Fibroblast of skin of left quadriceps (primary cell): ENCODE measurements around the gene L1CAM.
A peak's percentile ranks its signal among the peaks of the same experiment; 100 is the strongest.

Source experiments
- DNase-seq, 2 experiments: peaks; one replicate each; pipeline ENCODE4 v3.0.0-alpha.2; 2013; ENCODE audit warnings: low read depth in 2 of 2

L1CAM gene

GRCh38 chrX:153902385-153902784, 16.4 kb upstream of the L1CAM start:
- DNase-seq = no peak

DNA sequence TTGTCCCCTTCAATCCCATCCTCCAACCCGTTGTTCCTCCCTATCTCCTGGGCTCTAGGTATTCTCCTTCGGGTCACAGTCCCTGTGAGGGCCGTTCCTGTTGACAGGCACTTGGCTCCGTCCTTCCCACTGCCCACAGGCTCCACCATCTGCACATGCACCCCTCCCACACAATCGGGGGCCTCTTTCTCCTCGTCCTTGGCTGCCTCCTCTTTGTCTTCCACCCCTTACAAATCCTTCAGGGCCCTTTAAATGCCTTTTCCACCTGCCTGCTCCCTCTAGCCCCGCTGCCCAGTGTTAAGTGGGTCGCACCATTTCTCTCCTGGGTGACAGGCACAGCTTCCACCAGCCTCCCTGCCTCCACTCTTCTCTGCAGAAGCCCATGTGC, 15.8 kb upstream of the L1CAM start:
- DNase-seq = no peak

- DNase-seq = peak; percentile 62 to 63
Observed at GRCh38 chrX:153900831-153901752, 15.1 kb upstream of the L1CAM start.

DNA sequence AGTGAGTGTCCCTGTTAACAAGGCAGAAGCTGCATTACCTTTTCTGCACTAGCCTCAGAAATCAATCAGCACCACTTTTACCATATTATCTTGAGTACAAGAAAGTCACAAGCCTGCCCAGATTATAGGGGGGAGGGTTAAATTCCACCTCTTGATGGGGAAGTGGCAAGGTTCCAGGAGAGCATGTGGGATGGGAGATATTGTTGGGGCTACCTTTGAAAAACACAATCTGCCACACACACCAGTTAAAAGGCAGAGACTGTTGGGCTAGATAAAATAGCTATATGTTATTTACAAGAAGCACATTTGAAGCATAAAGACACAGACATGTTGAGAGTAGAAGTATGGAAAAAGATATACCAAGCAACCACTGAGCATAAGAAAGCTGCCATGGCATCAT, 11.9 kb upstream of the L1CAM start:
- no peak for DNase-seq

DNA sequence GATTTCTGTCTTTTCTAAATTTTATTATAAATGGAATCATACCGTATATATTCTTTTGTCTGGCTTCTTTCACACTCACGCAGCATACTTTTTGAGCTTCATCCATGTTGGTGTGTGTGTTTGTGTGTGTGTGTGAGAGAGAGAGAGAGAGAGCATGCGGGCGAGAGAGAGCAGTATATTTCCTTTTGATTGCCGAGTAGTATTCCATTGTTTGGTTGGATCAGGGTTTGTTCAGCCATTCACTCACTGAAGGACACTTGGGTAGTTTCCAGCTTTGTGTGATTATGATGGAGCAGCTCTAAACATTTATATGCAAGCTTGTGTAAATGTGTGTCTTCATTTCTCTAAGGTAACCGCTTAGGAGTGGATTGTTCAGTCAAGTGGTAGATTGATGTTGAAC, 3.1 kb upstream of the L1CAM start:
- DNase-seq = no peak

DNA sequence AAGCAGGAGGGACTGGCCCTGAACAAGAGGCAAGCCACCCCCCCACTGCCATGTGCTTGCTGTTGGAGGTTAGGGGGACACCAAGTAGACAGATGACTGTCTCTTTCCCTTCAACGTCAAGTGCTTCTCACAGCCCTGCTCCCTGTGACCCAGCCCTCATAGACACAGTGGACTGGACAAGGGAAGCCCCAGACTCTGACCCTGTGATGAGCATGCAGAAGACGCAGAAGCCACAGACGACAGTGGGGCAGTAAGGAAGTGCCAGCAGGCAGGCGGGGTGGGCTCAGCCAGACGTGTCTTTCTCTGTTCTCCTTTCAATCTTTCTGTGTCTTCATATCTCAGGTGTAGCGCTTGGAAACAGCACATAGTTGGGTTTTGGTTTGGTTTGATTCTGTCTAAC, 2.4 kb upstream of the L1CAM start:
- no peak for DNase-seq

GRCh38 chrX:153887385-153887784, 1.4 kb upstream of the L1CAM start:
- no peak for DNase-seq

DNA sequence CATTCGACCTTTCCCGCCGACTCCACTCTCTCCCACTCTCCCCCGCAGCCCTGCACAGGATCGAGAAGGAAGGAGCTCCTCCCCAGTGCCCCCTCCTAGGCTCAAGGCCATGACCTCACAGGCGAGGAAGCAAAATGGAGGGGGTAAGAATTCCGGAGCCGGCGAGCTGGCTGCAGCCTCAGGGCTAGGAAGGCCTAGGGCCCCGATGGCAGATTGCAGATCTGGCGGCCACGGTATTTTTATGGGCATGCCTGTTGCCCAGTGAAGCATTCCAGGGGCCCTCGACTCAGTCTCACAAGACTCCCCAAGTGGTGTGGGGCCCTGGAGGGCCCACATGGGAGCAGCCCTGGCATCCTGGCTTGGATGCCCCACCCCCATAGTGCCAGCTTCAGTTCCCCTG, 942 bp upstream of the L1CAM start:
- DNase-seq = no peak

GRCh38 chrX:153885208-153885787, 675 bp downstream of the L1CAM start:
- DNase-seq = no peak

DNA sequence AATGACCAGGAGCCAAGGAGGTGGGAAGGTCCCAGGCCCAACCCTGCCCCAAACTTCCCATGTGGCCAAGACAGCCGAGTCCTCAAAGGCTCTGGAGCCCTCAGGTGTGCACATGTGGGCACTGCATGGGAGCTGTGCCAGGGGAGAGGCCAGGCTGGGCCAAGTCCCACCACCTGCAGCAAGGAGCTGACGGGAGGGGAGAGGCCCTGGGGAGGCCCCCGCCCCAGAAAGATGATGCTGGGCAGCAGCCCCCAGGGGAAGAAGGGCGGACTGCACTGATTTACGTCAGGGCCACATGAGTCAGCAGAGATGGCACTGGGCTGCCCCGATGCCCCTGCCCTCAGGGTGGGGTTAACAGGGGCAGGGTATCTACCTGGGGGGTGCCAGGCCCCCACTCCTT, 1.4 kb downstream of the L1CAM start:
- DNase-seq = no peak

GRCh38 chrX:153884136-153884535, 1.8 kb downstream of the L1CAM start:
- DNase-seq = no peak

GRCh38 chrX:153883163-153883843, 2.7 kb downstream of the L1CAM start:
- no peak for DNase-seq

GRCh38 chrX:153882557-153882956, 3.4 kb downstream of the L1CAM start:
- no peak for DNase-seq

DNA sequence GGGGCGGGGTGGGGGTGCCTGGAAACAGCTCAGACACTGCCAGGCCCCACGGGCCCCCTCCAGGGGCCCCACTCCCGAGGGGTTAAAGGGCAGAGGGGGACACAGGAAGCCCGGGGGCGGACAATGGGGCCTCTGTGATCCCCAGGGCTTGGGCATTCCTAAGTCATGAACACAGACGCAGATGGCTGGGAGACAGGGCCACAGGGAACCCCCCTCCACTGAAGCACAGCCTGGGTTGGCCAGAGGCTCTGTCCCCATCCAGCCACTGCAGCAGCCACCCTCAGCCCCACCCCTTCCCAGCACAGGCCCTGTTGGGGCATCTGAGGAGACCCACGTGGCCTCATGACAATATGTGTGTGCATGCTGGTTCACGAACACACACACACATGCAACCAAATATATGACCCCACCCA, 3.9 kb downstream of the L1CAM start:
- no peak for DNase-seq

DNA sequence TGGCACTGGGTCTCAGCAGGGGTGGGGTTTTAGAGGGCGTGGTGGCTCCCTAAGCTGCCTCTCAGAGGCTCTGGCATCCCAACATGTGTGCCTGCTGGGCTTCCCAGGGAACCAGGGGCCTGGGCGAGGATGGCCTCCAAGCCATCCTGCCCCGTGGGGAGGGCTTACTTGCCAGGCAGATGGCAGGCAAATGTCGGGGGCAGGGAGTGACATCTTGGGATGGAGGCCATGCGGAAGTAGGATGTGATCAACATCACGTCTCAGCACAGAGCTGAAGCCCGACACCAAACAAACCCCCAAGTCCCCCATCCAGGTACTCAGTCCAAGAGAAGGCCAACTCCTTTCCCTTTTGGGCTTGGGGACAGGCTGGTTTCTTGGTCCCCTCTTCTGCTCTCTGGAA, 4.7 kb downstream of the L1CAM start:
- no peak for DNase-seq

- no peak for DNase-seq
Observed at GRCh38 chrX:153880440-153880815, 5.5 kb downstream of the L1CAM start.

DNA sequence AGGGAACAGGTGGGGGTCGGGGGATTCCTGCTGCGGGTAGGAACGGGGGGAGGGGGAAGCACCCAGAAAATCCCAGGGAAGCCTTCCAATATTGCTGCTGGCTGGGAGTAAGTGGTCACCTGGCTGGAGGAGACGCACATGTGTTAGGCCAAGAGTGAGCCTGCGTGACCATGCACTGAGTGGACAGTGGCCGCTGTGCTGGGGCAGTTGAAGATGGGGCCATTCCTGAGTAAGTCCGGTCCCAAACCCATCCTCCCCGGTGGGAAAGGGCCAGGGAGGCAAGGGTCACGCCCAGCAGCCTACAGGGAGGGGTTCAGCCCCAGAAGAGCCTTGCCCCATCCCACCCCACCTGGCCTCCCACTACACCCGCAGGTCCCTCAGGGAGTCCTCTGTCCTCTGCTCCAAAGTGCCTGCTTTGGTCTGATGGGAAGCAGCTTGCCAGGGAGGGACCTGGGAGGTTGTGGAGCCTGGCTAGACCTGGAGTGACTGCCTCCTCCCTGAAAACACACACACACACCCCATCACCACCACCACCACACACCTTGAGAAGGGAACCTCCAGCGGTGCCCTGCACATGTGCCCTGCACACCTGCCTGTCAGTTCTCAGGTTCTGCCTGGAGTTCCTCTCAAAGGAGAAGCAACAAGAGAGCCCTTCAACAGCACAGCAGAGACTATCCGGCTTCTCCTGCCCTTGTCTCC, 6.1 kb downstream of the L1CAM start:
- no peak for DNase-seq

DNA sequence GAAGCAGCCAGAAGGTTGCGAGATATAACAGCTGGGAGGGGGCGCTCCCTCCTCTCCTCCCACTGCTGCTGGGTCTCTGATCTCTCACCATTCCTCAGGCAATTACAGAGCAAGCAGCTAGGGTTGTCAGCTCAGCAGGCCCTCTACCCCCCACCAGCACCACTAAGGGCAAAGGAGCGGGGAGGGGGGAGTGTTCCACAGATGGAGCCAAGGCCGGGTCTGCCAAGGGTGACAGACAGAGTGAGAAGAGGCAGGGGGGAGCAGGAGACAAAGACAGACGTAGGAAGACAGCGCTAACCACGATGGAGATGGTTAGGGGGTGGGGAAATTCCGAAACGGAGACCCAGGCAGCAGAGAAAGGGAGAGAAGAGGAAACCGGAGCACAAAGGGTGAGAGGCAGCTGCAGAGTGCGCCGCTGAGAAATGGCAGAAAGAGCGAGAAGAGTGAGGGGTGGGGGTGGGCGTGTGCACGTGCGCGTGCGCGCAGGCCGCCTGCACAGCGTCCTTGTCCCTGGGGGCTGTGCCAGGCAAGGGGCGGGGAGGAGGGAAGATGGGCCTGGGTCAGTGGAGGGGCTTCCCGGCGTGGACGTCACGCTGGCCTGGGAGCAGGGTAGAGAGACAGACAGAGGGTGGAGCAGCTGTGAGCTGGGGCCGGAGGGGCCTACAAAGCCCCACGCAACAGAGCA, 6.9 kb downstream of the L1CAM start:
- DNase-seq = no peak

- no peak for DNase-seq
Observed at GRCh38 chrX:153878345-153878744, 7.6 kb downstream of the L1CAM start.

GRCh38 chrX:153877571-153878261, 8.3 kb downstream of the L1CAM start:
- no peak for DNase-seq

DNA sequence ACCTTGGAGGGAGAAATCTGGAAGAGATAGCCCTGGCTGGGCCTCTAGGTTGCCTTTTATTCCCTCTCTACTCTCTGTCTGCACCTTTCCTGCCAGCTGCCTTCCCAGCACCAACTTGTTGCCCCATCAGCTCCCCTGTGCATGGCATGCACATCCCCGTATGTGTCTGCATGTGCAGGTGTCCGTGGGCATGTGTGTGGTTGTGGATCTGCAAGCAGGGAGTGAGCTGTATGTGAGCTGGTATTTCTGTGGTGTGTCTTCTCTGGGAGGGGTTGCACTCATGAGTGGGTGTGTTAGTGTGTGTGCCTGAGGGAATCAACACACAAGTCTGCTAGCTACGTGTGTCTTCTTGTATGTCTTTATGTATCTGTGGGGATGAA, 9.9 kb downstream of the L1CAM start:
- no peak for DNase-seq
